GM13977 (cell line): ENCODE measurements around the gene PPIL1.

ENCODE experiments used
- DNase-seq: peaks from one replicate; pipeline ENCODE4 v3.0.0; 2012; ENCODE audit warnings: low spot score
- in situ Hi-C: fragments of 300-500 bp; cut with MboI; formaldehyde crosslinking; loops from one replicate; pipeline ENCODE4 v1.12.0; 2022; ENCODE audit warnings: low sequenced_read_pairs, low pct_unique_long_range_greater_than_20kb, mixed read lengths, inconsistent platforms; ENCODE audit not compliant: unreplicated experiment
- TF ChIP-seq, protein P1 (sequence below): IDR thresholded peaks from 2 replicates; pipeline ENCODE4 v1.5.1; 2012; ENCODE audit warnings: mild to moderate bottlenecking, control low read depth; ENCODE audit not compliant: insufficient read depth; ENCODE audit errors: extremely low read depth, missing control alignments

PPIL1 gene

DNA sequence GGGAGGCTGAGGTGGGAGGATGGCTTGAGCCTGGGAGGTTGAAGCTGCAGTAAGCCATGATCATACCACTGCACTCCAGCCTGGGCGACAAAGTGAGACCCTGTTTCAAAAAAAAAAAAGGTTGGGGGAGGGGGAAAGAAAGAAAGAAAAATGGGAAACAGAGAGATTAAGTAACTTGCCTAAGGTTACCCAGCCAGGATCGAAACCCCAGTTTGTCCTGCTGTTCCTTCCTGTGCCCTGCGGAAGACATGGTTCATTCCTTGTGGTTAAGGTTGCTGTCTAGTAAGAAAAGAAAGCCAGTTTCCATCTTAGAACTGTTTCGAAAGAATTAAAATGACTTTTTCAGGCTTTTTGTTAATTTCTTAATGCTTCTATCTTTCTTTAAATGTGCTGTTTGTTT lies 41.0 kb upstream of the PPIL1 start:
- in situ Hi-C loops, result no loop called here
- no peak for DNase-seq
- TF ChIP-seq, protein P1, sequence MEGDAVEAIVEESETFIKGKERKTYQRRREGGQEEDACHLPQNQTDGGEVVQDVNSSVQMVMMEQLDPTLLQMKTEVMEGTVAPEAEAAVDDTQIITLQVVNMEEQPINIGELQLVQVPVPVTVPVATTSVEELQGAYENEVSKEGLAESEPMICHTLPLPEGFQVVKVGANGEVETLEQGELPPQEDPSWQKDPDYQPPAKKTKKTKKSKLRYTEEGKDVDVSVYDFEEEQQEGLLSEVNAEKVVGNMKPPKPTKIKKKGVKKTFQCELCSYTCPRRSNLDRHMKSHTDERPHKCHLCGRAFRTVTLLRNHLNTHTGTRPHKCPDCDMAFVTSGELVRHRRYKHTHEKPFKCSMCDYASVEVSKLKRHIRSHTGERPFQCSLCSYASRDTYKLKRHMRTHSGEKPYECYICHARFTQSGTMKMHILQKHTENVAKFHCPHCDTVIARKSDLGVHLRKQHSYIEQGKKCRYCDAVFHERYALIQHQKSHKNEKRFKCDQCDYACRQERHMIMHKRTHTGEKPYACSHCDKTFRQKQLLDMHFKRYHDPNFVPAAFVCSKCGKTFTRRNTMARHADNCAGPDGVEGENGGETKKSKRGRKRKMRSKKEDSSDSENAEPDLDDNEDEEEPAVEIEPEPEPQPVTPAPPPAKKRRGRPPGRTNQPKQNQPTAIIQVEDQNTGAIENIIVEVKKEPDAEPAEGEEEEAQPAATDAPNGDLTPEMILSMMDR, result no peak

DNA sequence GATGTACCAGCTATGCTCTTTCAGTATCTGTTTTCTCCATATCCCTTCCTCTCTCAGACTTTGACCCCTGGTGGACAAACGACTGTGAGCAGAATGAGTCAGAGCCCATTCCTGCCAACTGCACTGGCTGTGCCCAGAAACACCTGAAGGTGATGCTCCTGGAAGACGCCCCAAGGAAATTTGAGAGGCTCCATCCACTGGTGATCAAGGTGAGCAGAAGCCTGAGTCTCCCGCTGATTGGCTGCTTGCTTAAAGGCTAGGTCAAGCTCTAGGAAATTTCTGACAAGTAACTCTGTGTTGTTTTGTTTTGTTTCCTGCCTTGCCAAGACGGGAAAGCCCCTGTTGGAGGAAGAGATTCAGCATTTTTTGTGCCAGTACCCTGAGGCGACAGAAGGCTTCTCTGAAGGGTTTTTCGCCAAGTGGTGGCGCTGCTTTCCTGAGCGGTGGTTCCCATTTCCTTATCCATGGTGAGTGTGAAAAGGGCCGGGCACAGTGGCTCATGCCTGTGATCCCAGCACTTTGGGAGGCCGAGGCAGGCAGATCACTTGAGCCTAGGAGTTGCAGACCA lies 39.7 kb upstream of the PPIL1 start:
- TF ChIP-seq, protein P1, result no peak
- DNase-seq, result no peak
- in situ Hi-C loops, result no loop called here

DNA sequence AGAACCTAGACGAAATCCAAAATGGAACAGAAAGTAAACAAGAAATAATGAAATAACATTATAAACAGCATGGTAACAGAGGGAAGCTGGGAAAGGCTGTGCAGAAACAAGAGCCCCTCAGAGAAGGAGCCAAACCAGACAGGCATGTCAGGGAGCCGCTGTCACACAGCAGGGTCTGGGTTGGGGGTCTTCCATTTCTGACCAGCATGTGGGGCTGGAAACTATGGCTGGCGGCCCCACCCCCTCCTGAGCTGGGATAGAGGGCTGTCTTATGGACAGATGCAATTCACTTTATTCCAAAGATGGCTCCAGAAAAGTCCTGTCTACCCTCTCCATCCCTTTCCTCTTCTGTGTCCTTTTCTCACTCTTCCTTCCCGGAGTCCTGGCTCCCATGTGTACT lies 38.5 kb upstream of the PPIL1 start:
- TF ChIP-seq, protein P1, result no peak
- no peak for DNase-seq
- in situ Hi-C loops, result no loop called here

DNA sequence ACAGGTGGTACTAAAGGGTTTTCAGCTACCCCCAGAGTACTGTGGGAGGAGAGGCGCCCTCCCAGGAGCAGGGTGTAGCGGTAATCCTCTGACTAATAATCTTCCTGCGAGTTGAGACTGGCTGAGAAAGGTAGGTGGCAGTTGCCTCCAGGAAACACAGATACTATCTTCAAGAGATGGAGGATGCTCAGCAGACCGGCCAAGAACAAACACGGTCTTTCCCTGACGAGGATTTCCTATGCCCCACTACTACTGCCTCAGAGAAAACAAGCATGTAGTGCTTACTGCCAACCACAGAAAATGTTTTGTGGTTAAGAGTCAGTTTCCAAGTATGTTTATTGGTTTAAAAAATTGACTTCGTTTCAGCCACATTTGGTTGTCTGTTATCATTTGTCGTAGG lies 38.0 kb upstream of the PPIL1 start:
- TF ChIP-seq, protein P1, result peak; percentile 24
- peak; percentile 65 for DNase-seq
- in situ Hi-C loops, result no loop called here

DNA sequence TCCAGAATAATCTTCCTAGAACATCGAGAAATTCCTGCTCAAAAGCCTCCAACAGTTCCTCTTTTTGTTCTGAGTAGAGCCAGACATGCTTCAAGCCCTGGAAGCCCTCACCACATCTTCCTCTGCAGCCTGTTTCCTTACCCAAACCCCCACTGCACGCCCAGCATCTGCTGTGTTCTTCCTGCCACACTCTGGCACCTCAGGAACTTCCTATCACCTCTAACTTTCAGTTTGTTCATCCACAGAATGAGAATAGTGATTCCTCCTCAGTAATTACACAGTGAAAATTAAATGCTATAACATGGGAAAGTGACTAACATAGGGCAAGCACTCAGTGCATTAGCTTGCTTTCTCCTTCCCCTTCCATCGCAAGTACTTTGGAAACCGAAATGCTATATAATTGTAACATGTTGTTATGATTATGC lies 37.4 kb upstream of the PPIL1 start:
- TF ChIP-seq, protein P1, result no peak
- no peak for DNase-seq
- in situ Hi-C loops, result no loop called here

DNA sequence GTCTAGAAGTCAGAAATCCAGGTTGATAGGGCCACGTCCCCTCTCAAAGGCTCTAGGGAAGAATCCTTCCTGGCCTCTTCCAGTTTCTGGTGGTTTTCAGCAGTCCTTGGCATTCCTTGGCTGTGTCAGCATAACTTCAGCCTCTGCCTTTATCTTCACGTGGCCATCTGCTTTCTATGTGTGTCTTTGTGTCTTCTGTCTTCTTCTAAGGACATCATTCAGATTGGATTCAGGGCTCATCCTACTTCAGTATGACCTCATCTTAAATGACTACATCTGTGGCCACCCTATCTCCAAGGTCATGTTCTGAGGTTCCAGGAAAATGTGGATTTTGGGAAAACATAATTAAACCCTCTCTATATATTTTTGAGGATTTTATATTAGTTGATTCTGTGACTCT lies 34.1 kb upstream of the PPIL1 start:
- in situ Hi-C loops, result no loop called here
- no peak for DNase-seq
- TF ChIP-seq, protein P1, result no peak

DNA sequence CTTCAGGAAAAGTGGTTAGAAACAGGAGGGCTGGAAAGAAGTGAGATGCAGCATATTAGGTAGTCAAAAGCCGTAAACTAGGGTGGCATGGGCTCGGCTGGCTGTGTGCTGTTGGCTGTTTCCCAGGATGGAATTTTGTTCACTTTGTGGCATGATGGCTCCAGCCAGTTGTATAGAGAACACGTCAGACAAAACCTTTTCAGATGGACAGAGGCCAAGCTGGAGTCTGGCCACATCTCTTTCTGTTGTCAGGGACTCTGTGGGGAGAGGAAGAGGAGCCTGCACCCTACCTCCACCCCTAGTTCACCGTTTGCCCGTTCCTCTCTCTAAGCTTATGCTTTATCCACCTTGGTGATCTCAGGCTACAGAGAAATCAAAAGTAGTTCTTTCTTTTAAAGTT lies 33.2 kb upstream of the PPIL1 start:
- DNase-seq, result no peak
- TF ChIP-seq, protein P1, result no peak
- in situ Hi-C loops, result no loop called here
